HG02759 (cell line): ENCODE measurements around the gene ATP6V0B.

ENCODE experiments used
- ATAC-seq: cut with Tn5 transposase; IDR thresholded peaks from one replicate; pipeline ENCODE4 v1.9.1; 2021; ENCODE audit warnings: mild to moderate bottlenecking, moderate library complexity; ENCODE audit not compliant: unreplicated experiment

The ATP6V0B gene

GRCh38 chr1:44024903-44025525 is 50.3 kb downstream of the ATP6V0B start:
- ATAC-seq = no peak

- ATAC-seq = no peak
These were observed 51.1 kb downstream of the ATP6V0B start for GRCh38 chr1:44025816-44026215.

DNA sequence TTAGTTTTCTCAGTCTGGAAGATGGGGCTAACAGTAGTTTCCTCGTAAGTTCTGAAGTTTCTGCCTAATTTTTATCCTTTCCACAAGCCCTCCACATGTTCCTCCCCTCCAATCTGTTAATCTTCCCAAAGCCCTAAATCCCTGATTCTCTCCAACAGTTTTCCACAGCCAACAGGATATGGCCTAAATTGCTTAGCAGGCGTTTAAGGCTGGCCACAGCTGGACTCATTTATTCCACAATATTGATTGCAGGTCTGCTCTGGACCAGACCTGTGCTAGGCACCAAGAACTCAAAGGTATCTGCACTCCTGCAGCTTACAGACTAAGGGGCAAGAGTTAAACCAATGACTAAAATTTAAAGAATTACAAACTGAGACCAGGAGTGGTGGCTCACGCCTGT is 52.6 kb downstream of the ATP6V0B start:
- ATAC-seq = no peak
